Testis (tissue), 2 donors: Measurements from ENCODE around the gene PRSS35.

Source experiments
- POLR2A ChIP-seq: fragments of 450-650 bp; IDR thresholded peaks from one replicate; pipeline ENCODE4 v1.6.1; 2017; ENCODE audit warnings: antibody characterized with exemption, mild to moderate bottlenecking, moderate library complexity
- TF ChIP-seq, protein P1 (sequence below), 3 experiments: fragments of 450-650 bp in 2 of 3; fragments of 200-600 bp in 1 of 3; sonication (generic) in 1 of 3; IDR thresholded peaks; one replicate each; pipeline ENCODE4 v1.5.1; 2016 to 2019; ENCODE audit warnings: antibody characterized with exemption in 3 of 3, mild to moderate bottlenecking in 2 of 3, moderate library complexity in 1 of 3

DNA sequence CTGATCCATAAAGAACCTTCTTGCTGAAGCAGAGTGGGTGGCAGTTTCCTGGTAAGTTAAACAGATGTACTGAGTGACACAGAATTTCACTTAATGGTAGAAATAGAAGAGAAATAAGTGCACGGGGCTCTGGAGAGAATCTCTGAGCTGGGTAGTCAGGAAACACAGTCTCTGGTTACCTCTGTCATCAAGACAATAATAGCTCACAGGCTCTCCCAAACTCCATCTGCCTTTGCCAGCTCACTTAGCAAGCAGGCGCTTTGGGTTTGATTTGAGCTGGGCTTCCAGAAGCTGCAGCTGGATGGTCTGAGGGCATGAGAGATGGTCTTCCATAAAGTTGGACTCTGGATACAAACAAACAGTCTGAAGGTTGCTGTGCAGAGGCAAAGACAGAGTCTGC lies 39.6 kb upstream of the PRSS35 start:
- TF ChIP-seq POLR2A, result no peak
- TF ChIP-seq, protein P1, sequence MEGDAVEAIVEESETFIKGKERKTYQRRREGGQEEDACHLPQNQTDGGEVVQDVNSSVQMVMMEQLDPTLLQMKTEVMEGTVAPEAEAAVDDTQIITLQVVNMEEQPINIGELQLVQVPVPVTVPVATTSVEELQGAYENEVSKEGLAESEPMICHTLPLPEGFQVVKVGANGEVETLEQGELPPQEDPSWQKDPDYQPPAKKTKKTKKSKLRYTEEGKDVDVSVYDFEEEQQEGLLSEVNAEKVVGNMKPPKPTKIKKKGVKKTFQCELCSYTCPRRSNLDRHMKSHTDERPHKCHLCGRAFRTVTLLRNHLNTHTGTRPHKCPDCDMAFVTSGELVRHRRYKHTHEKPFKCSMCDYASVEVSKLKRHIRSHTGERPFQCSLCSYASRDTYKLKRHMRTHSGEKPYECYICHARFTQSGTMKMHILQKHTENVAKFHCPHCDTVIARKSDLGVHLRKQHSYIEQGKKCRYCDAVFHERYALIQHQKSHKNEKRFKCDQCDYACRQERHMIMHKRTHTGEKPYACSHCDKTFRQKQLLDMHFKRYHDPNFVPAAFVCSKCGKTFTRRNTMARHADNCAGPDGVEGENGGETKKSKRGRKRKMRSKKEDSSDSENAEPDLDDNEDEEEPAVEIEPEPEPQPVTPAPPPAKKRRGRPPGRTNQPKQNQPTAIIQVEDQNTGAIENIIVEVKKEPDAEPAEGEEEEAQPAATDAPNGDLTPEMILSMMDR (IDR thresholded peaks at IDR 0.05), result no peak
